GM19193 (cell line): ENCODE data around the gene TOMM40L.

Source experiments
- POLR2A ChIP-seq: IDR thresholded peaks from 4 replicates; pipeline ENCODE4 v1.6.1; 2011; ENCODE audit not compliant: insufficient read depth, insufficient read length; ENCODE audit errors: extremely low read depth

The TOMM40L gene

GRCh38 chr1:161201836-161202712 is 23.8 kb upstream of the TOMM40L start, which contains the start of gene NDUFS2:
TSS of gene NDUFS2 (plus strand) at chr1:161202367. CDS start at chr1:161202386, 19 bp downstream.
- peak; percentile 95 for TF ChIP-seq POLR2A

GRCh38 chr1:161206411-161207140 is 19.3 kb upstream of the TOMM40L start:
- TF ChIP-seq POLR2A, result no peak

- TF ChIP-seq POLR2A, result no peak
These were observed 18.7 kb upstream of the TOMM40L start for GRCh38 chr1:161207173-161207572.

GRCh38 chr1:161209790-161210409 is 16.0 kb upstream of the TOMM40L start:
- TF ChIP-seq POLR2A, result no peak

GRCh38 chr1:161214369-161214768 is 11.5 kb upstream of the TOMM40L start:
- no peak for TF ChIP-seq POLR2A

- no peak for TF ChIP-seq POLR2A
These were observed 10.8 kb upstream of the TOMM40L start, which contains the start of gene FCER1G for GRCh38 chr1:161215076-161215475. TSS of gene FCER1G (plus strand) at chr1:161215295. CDS start at chr1:161215322, 27 bp downstream.

GRCh38 chr1:161216945-161217712 is 8.7 kb upstream of the TOMM40L start:
- TF ChIP-seq POLR2A, result no peak

GRCh38 chr1:161217831-161218230 is 8.0 kb upstream of the TOMM40L start:
- no peak for TF ChIP-seq POLR2A

GRCh38 chr1:161218301-161219077 is 7.4 kb upstream of the TOMM40L start:
- TF ChIP-seq POLR2A, result no peak

- TF ChIP-seq POLR2A, result no peak
These were observed 6.6 kb upstream of the TOMM40L start for GRCh38 chr1:161219078-161219892.

GRCh38 chr1:161220002-161220401 is 5.9 kb upstream of the TOMM40L start:
- no peak for TF ChIP-seq POLR2A

GRCh38 chr1:161222175-161223019 is 3.5 kb upstream of the TOMM40L start:
- TF ChIP-seq POLR2A, result no peak
